Uterus (tissue), 4 donors: ENCODE results near the gene PCBP2. TPM values are rescaled to one million over a fixed set of nuclear protein-coding genes. Genes with fewer than 3 reads are reported as not detected.
A peak's percentile ranks its signal among the peaks of the same experiment; 100 is the strongest.

ENCODE experiments used
- DNase-seq, 2 donors: peaks; one replicate each; pipeline ENCODE4 v3.0.0-alpha.2; 2019 to 2020
- H3K27ac ChIP-seq, 2 donors: fragments of 200-600 bp; sonication (generic); 1 replicate in 1 of 2; 2 replicates in 1 of 2; pipeline ENCODE4 v1.5.1; 2016 to 2018
- H3K27me3 ChIP-seq, 2 donors: fragments of 200-600 bp; sonication (generic); one replicate each; pipeline ENCODE4 v1.5.1; 2018 to 2019; ENCODE audit warnings: control low read depth in 1 of 2
- H3K36me3 ChIP-seq, 2 donors: fragments of 200-600 bp; sonication (generic); one replicate each; pipeline ENCODE4 v1.5.1; 2019; ENCODE audit warnings: control low read depth in 1 of 2
- H3K4me1 ChIP-seq, 2 donors: fragments of 200-600 bp; sonication (generic); one replicate each; pipeline ENCODE4 v1.5.1; 2018 to 2019; ENCODE audit warnings: control low read depth in 1 of 2
- H3K4me3 ChIP-seq, 2 donors: fragments of 200-600 bp; sonication (generic); 1 replicate in 1 of 2; 2 replicates in 1 of 2; pipeline ENCODE4 v1.5.1; 2018 to 2019; ENCODE audit warnings: mild to moderate bottlenecking in 1 of 2
- H3K9me3 ChIP-seq, 2 donors: fragments of 200-600 bp; sonication (generic); one replicate each; pipeline ENCODE4 v1.5.1; 2019; ENCODE audit warnings: control low read depth in 1 of 2
- CTCF ChIP-seq, 4 experiments: fragments of 200-600 bp in 2 of 4; fragments of 450-650 bp in 2 of 4; sonication (generic) in 2 of 4; IDR thresholded peaks; one replicate each; pipeline ENCODE4 v1.5.1; 2016 to 2019; ENCODE audit warnings: antibody characterized with exemption in 4 of 4, mild to moderate bottlenecking in 2 of 4, moderate library complexity in 1 of 4
- POLR2A ChIP-seq, 2 donors: fragments of 450-650 bp; IDR thresholded peaks; one replicate each; pipeline ENCODE4 v1.6.1; 2016; ENCODE audit warnings: antibody characterized with exemption in 2 of 2, mild to moderate bottlenecking in 1 of 2, moderate library complexity in 1 of 2
- intact Hi-C: fragments of 100-400 bp; cut with DNase I; formaldehyde crosslinking; loops from one replicate; pipeline ENCODE4 v1.15.1; 2023; ENCODE audit warnings: low total_unique reads
- total RNA-seq, 4 donors: library from RNA; depleted of rRNA in 3 of 4; stranded (reverse); fragments of >200 nt in 3 of 4; gene quantifications; one replicate each; pipeline versions ENCODE4 v1.1.0 to v1.2.4, GENCODE V29; 2014 to 2023
- donor health status: DM: yes; HTN: yes; CAD: no.

PCBP2 gene
- total RNA-seq, 4 donors from 2014 or later = 364 to 929 (median 383) TPM

DNA sequence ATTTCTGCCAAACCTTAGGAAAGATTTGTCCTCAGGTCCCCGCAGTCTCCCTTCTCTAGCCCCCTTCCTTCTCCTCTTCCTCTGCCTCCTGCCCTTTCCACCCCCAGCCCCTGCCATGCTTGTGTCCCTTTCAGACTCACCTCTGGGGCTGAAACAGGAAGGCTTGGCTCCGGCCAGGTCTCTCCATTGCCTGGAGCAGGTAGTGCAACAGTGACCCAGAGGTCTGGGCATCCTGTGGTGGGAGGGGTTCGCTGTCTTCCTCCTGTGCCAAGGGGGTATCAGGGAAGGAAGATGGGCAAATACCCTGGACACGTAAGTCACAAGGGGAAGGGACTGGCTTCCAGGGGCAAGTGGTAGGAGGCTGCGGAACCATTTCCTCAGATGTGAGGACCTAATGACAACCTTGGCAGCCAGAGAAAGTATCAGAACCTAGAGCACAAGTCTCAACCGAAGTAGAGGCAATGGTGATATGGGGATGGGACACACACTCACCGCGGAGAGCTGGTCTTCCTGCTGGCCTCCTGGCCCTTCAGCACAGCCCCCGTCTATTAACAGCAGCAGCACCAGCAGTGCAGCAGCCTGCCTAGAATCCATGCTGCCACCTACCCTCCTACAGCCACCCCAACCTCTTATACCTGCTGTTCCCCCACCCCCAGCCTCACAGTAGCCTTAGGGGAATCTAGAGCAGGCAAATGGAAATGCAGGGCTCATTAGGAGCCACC, 55.1 kb downstream of the PCBP2 start, which contains the start of gene NPFF:
TSS of gene NPFF (minus strand) at position 604 of the 722 bp plus-strand sequence. CDS start at position 594, 10 bp downstream.
- Histone ChIP-seq H3K36me3 (no peaks in the 10 kb centered on the region), H3K27ac (no peak within 1 kb of the TSS), H3K4me3 (no peak within 1 kb of the TSS), H3K27me3 (no peaks in the 10 kb centered on the region), H3K4me1 (peaks cover 0 to 19% of the 10 kb centered on the region in 2 donors), H3K9me3 (no peaks in the 10 kb centered on the region)
- intact Hi-C loops = loop anchor here (2.0 to 10.0 kb wide), 2 partner anchors 52 to 154 kb away; partner anchors contain the start of gene PCBP2
- DNase-seq = no peak
- TF ChIP-seq POLR2A (IDR thresholded peaks at IDR 0.05) (no peak), CTCF (IDR thresholded peaks at IDR 0.05) (no peak)

GRCh38 chr12:53507603-53507885, 55.6 kb downstream of the PCBP2 start:
- Histone ChIP-seq H3K4me3 (no peak overlapping the region), H3K9me3 (no peaks in the 10 kb centered on the region), H3K27me3 (no peaks in the 10 kb centered on the region), H3K27ac (no peak overlapping the region), H3K36me3 (no peaks in the 10 kb centered on the region), H3K4me1 (peaks cover 0 to 19% of the 10 kb centered on the region in 2 donors)
- intact Hi-C loops = loop anchor here (2.0 to 10.0 kb wide), 2 partner anchors 53 to 155 kb away; partner anchors contain the start of gene PCBP2
- TF ChIP-seq CTCF (IDR thresholded peaks at IDR 0.05) = no peak
- TF ChIP-seq POLR2A (IDR thresholded peaks at IDR 0.05) = no peak
- no peak for DNase-seq

DNA sequence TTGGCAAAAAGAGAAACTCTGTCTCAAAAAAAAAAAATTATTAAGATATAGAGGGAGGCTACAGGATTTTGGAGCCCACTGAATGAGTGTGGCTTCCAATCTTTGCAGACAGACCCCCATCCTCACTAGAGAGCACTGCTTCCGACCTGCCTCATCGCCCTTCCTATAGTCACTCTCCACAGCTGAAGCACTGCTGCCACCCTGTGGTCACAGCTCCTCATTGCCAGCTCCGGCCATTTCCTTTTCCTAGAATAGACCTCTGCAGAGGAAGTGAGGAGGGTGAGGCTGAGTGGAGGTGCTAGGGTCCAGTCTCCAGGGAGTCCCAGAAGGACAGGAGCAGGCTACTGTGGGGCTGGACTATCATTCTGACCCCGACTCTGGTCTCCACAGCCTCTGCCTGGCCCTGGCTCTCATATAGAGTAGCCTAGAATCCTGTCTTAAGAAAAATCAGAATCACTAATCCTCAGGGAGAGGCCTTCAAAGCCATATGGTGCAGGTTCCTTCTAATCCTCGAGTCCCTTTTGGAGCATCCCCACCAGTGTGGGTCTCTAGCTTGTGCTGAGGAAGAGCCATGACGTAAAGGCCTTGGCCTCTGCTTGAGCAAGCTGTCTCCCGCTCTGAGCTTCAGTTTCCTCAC, 56.8 kb downstream of the PCBP2 start:
- H3K27ac ChIP-seq = peak overlapping the region; percentile 14 to 45
- intact Hi-C loops = loop anchor here (10.0 kb wide), 1 partner anchor 54 kb away; the partner anchor contains the start of gene PCBP2
- H3K9me3 ChIP-seq = no peaks in the 10 kb centered on the region
- peaks cover 0 to 12% of the 10 kb centered on the region in 2 donors for H3K4me1 ChIP-seq
- H3K4me3 ChIP-seq = no peak overlapping the region
- peak; percentile 84 to 86 for DNase-seq
- H3K27me3 ChIP-seq = no peaks in the 10 kb centered on the region
- no peaks in the 10 kb centered on the region for H3K36me3 ChIP-seq
- TF ChIP-seq POLR2A (IDR thresholded peaks at IDR 0.05) (no peak), CTCF (IDR thresholded peaks at IDR 0.05) (peak; percentile 85 to 95 (median 94))

GRCh38 chr12:53510181-53510812, 58.4 kb downstream of the PCBP2 start:
- no peak for TF ChIP-seq CTCF (IDR thresholded peaks at IDR 0.05)
- no peak for TF ChIP-seq POLR2A (IDR thresholded peaks at IDR 0.05)
- intact Hi-C loops = no loop called here
- H3K4me3 ChIP-seq = no peak overlapping the region
- no peaks in the 10 kb centered on the region for H3K36me3 ChIP-seq
- no peak for DNase-seq
- H3K4me1 ChIP-seq = peaks cover 0 to 5% of the 10 kb centered on the region in 2 donors
- no peaks in the 10 kb centered on the region for H3K27me3 ChIP-seq
- H3K27ac ChIP-seq = no peak overlapping the region
- no peaks in the 10 kb centered on the region for H3K9me3 ChIP-seq
